ENCODE measurements around the gene SRPX.

SRPX gene

GRCh38 chrX:38138157-38138891 is 82.3 kb downstream of the SRPX start:
- TF ChIP-seq, protein P1, sequence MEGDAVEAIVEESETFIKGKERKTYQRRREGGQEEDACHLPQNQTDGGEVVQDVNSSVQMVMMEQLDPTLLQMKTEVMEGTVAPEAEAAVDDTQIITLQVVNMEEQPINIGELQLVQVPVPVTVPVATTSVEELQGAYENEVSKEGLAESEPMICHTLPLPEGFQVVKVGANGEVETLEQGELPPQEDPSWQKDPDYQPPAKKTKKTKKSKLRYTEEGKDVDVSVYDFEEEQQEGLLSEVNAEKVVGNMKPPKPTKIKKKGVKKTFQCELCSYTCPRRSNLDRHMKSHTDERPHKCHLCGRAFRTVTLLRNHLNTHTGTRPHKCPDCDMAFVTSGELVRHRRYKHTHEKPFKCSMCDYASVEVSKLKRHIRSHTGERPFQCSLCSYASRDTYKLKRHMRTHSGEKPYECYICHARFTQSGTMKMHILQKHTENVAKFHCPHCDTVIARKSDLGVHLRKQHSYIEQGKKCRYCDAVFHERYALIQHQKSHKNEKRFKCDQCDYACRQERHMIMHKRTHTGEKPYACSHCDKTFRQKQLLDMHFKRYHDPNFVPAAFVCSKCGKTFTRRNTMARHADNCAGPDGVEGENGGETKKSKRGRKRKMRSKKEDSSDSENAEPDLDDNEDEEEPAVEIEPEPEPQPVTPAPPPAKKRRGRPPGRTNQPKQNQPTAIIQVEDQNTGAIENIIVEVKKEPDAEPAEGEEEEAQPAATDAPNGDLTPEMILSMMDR (conservative IDR thresholded peaks at IDR 0.05): no peak

DNA sequence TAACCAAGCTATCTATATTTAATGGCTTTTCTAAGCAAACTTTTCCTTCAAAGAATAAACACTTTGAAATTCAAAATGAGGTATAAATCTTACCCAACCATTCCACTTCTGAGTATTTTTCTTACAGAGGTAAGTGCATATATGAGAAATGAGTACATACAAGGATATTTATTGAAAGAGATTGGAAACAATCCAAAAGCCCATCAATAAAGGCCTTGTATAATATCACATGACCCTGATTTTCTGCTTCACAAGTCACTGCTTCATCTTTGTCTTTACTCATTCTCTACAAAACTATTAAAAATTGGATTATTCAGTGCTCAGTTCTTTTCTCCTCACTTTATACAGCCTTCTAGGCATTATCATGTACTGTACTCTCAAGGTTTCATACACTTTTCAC is 91.3 kb downstream of the SRPX start:
- no peak overlapping the region for H3K27ac ChIP-seq
- TF ChIP-seq, protein P1 (conservative IDR thresholded peaks at IDR 0.05): no peak

More at GRCh38 chrX:38138157-38138891, 82.3 kb downstream of the SRPX start:
- no peak overlapping the region for H3K27ac ChIP-seq

GRCh38 chrX:38127961-38128360 is 92.7 kb downstream of the SRPX start:
- TF ChIP-seq, protein P1 (conservative IDR thresholded peaks at IDR 0.05): no peak
- no peak overlapping the region for H3K27ac ChIP-seq

DNA sequence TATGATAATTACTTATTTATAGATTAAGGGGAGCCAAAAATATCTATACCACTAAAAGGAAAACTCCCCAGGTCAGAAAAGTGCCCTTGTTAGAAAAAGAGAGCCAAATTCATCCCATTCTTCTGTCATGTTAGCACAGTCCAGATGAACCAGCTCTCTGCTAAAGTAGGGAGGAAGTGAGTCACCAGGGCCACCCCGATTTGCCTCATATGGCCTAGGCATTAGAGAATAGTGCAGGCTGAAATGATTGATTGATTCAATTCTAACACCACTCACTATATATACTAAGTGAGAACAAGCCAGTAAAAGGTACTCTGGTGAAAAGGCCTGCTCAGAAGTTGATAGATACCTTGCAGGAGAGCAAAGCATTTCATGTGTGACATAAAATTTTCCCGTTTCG is 94.5 kb downstream of the SRPX start:
- H3K27ac ChIP-seq: no peak overlapping the region

GRCh38 chrX:38124000-38124399 is 96.7 kb downstream of the SRPX start:
- TF ChIP-seq, protein P1 (conservative IDR thresholded peaks at IDR 0.05): no peak

More for the DNA sequence above, 94.5 kb downstream of the SRPX start:
- TF ChIP-seq, protein P1 (conservative IDR thresholded peaks at IDR 0.05): no peak

GRCh38 chrX:38117485-38117884 is 103.2 kb downstream of the SRPX start:
- H3K27ac ChIP-seq: no peak overlapping the region
- TF ChIP-seq, protein P1 (conservative IDR thresholded peaks at IDR 0.05): no peak

More at GRCh38 chrX:38124000-38124399, 96.7 kb downstream of the SRPX start:
- H3K27ac ChIP-seq: no peak overlapping the region

DNA sequence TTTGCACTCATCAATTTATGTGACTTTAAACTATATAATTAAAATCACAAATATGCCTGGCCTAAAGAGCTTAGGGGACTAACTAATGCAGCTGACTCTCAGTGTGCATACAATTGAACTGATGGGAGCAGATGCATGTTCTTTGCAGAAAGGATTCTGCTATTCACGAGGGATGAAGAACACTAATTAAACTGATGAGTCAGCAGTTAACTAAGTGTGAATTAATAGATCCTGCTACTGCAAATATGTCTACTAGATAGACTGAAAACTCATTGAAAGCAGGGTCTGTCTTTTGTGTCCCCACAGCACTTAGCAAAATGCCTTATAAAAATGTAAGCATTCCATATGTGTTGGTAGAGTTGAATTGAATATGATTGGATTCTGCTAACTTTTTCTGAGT is 104.0 kb downstream of the SRPX start:
- no peak overlapping the region for H3K27ac ChIP-seq
- TF ChIP-seq, protein P1 (conservative IDR thresholded peaks at IDR 0.05): no peak
